Measurements from ENCODE around the gene EXOG.

The EXOG gene

GRCh38 chr3:38509732-38510131, 13.6 kb downstream of the EXOG start:
- no peak for DNase-seq (ENCODE audit: low read depth, low spot score)

GRCh38 chr3:38510631-38511030, 14.5 kb downstream of the EXOG start:
- DNase-seq (ENCODE audit: low read depth, low spot score): no peak

GRCh38 chr3:38511546-38511945, 15.4 kb downstream of the EXOG start:
- DNase-seq (ENCODE audit: low read depth, low spot score): no peak

- no peak for DNase-seq (ENCODE audit: low read depth, low spot score)
These were observed 19.2 kb downstream of the EXOG start for GRCh38 chr3:38515367-38515766.

- DNase-seq (ENCODE audit: low read depth, low spot score): no peak
These were observed 20.5 kb downstream of the EXOG start for GRCh38 chr3:38516669-38517068.

GRCh38 chr3:38519000-38519399, 22.9 kb downstream of the EXOG start:
- no peak for DNase-seq (ENCODE audit: low read depth, low spot score)

GRCh38 chr3:38519651-38520050, 23.5 kb downstream of the EXOG start:
- DNase-seq (ENCODE audit: low read depth, low spot score): no peak

GRCh38 chr3:38521391-38521987, 25.3 kb downstream of the EXOG start:
- DNase-seq (ENCODE audit: low read depth, low spot score): peak; percentile 84

- DNase-seq (ENCODE audit: low read depth, low spot score): no peak
These were observed 25.9 kb downstream of the EXOG start for GRCh38 chr3:38522002-38522401.

- no peak for DNase-seq (ENCODE audit: low read depth, low spot score)
These were observed 28.1 kb downstream of the EXOG start for GRCh38 chr3:38524141-38524739.

GRCh38 chr3:38526792-38527191, 30.7 kb downstream of the EXOG start:
- no peak for DNase-seq (ENCODE audit: low read depth, low spot score)

- DNase-seq (ENCODE audit: low read depth, low spot score): no peak
These were observed 32.3 kb downstream of the EXOG start for GRCh38 chr3:38528457-38528856.

- DNase-seq (ENCODE audit: low read depth, low spot score): no peak
These were observed 36.4 kb downstream of the EXOG start for GRCh38 chr3:38532529-38532928.

- no peak for DNase-seq (ENCODE audit: low read depth, low spot score)
These were observed 37.3 kb downstream of the EXOG start for GRCh38 chr3:38533285-38533976.

GRCh38 chr3:38534180-38534579, 38.0 kb downstream of the EXOG start:
- DNase-seq (ENCODE audit: low read depth, low spot score): no peak

GRCh38 chr3:38534604-38535003, 38.5 kb downstream of the EXOG start:
- DNase-seq (ENCODE audit: low read depth, low spot score): no peak

- no peak for DNase-seq (ENCODE audit: low read depth, low spot score)
These were observed 40.5 kb downstream of the EXOG start for GRCh38 chr3:38536671-38537070.

GRCh38 chr3:38538773-38539353, 42.7 kb downstream of the EXOG start:
- no peak for DNase-seq (ENCODE audit: low read depth, low spot score)

- no peak for DNase-seq (ENCODE audit: low read depth, low spot score)
These were observed 45.7 kb downstream of the EXOG start for GRCh38 chr3:38541806-38542205.

GRCh38 chr3:38542401-38543298, 46.5 kb downstream of the EXOG start:
- no peak for DNase-seq (ENCODE audit: low read depth, low spot score)

- no peak for DNase-seq (ENCODE audit: low read depth, low spot score)
These were observed 47.4 kb downstream of the EXOG start for GRCh38 chr3:38543586-38543985.

- DNase-seq (ENCODE audit: low read depth, low spot score): no peak
These were observed 48.8 kb downstream of the EXOG start for GRCh38 chr3:38544926-38545325.

All from astrocyte of the hippocampus (primary cell).